WTC11 (cell line): ENCODE data around the gene MOB1B. TPM values are rescaled to one million over a fixed set of nuclear protein-coding genes. Genes with fewer than 3 reads are reported as not detected.

Source experiments
- ATAC-seq: fragments of 200-7000 bp; cut with Tn5 transposase; 2 replicates; pipeline ENCODE4 v1.10.0; 2021; ENCODE audit warnings: mild to moderate bottlenecking, moderate library complexity
- CTCF ChIA-PET: fragments of 300-600 bp; sonication (Branson Sonifier 250); formaldehyde crosslinking; loops from one replicate; lab custom pipeline; 2021; ENCODE audit warnings: antibody characterized with exemption; lab: Charles Lee
- POLR2A ChIA-PET: fragments of 350-600 bp; sonication (Branson Sonifier 250); formaldehyde crosslinking; loops from one replicate; lab custom pipeline; 2021; ENCODE audit warnings: antibody characterized with exemption; lab: Charles Lee
- DNase-seq: peaks from one replicate; pipeline ENCODE4 v3.0.0; 2021; ENCODE audit warnings: low spot score
- H3K27ac Mint-ChIP-seq: 2 replicates; pipeline ENCODE4 v1.8.0; 2021; ENCODE audit warnings: mixed read lengths
- H3K27me3 Mint-ChIP-seq: 2 replicates; pipeline ENCODE4 v1.8.0; 2021; ENCODE audit warnings: low read depth, mild to moderate bottlenecking, moderate library complexity, mixed read lengths
- H3K36me3 Mint-ChIP-seq: 2 replicates; pipeline ENCODE4 v1.8.0; 2021; ENCODE audit warnings: mixed read lengths
- H3K4me1 Mint-ChIP-seq: 2 replicates; pipeline ENCODE4 v1.8.0; 2022; ENCODE audit warnings: mixed read lengths
- H3K4me3 Mint-ChIP-seq: 2 replicates; pipeline ENCODE4 v1.8.0; 2021; ENCODE audit warnings: mild to moderate bottlenecking, moderate library complexity, mixed read lengths
- H3K9me3 Mint-ChIP-seq: 2 replicates; pipeline ENCODE4 v1.8.0; 2021; ENCODE audit warnings: mixed read lengths
- ELF4 ChIP-seq: sonication (generic); formaldehyde crosslinking; IDR thresholded peaks from 2 replicates; pipeline ENCODE4 v1.8.1; 2022; ENCODE audit warnings: low read depth, mild to moderate bottlenecking, moderate library complexity, missing genetic modification reagents
- EMX1 ChIP-seq: fragments of 250-450 bp; sonication (Bioruptor Pico); IDR thresholded peaks from 2 replicates; pipeline ENCODE4 v1.8.0; 2021; ENCODE audit warnings: mild to moderate bottlenecking
- ETV6 ChIP-seq: sonication (generic); formaldehyde crosslinking; IDR thresholded peaks from 2 replicates; pipeline ENCODE4 v1.8.1; 2022; ENCODE audit warnings: mild to moderate bottlenecking, missing genetic modification reagents
- GRHL2 ChIP-seq: fragments of 250-450 bp; sonication (Bioruptor Pico); IDR thresholded peaks from 2 replicates; pipeline ENCODE4 v1.8.0; 2022; ENCODE audit warnings: mild to moderate bottlenecking, moderate library complexity; ENCODE audit not compliant: insufficient replicate concordance, severe bottlenecking
- IRF2 ChIP-seq: sonication (generic); formaldehyde crosslinking; IDR thresholded peaks from 2 replicates; pipeline ENCODE4 v1.8.0; 2022; ENCODE audit warnings: low read depth, missing genetic modification reagents, borderline replicate concordance
- JAZF1 ChIP-seq: fragments of 250-450 bp; sonication (Bioruptor Pico); IDR thresholded peaks from 2 replicates; pipeline ENCODE4 v1.9.0; 2021; ENCODE audit warnings: moderate library complexity, mild to moderate bottlenecking, inconsistent platforms
- PRRX2 ChIP-seq: fragments of 250-450 bp; sonication (Bioruptor Pico); IDR thresholded peaks from 2 replicates; pipeline ENCODE4 v1.8.0; 2021; ENCODE audit warnings: mild to moderate bottlenecking
- RELA ChIP-seq: sonication (generic); formaldehyde crosslinking; IDR thresholded peaks from 2 replicates; pipeline ENCODE4 v1.8.1; 2022; ENCODE audit warnings: missing genetic modification reagents, mild to moderate bottlenecking, borderline replicate concordance
- TEAD1 ChIP-seq: sonication (generic); formaldehyde crosslinking; IDR thresholded peaks from 2 replicates; pipeline ENCODE4 v1.8.0; 2022; ENCODE audit warnings: mild to moderate bottlenecking, missing genetic modification reagents
- ZNF219 ChIP-seq: sonication (generic); formaldehyde crosslinking; IDR thresholded peaks from 2 replicates; pipeline ENCODE4 v1.8.0; 2023; ENCODE audit warnings: missing genetic modification reagents, mild to moderate bottlenecking, borderline replicate concordance
- ZNF317 ChIP-seq: sonication (generic); formaldehyde crosslinking; IDR thresholded peaks from 2 replicates; pipeline ENCODE4 v1.8.1; 2023; ENCODE audit warnings: low read depth, mild to moderate bottlenecking, moderate library complexity, missing genetic modification reagents, borderline replicate concordance
- total RNA-seq: library from RNA; stranded (reverse); gene quantifications from 3 replicates; pipeline ENCODE4 v1.2.3, GENCODE V29; 2021
- TF ChIP-seq, protein P1 (sequence below): sonication (generic); formaldehyde crosslinking; IDR thresholded peaks from 2 replicates; pipeline ENCODE4 v1.8.1; 2023; ENCODE audit warnings: mild to moderate bottlenecking, missing genetic modification reagents
- TF ChIP-seq, protein P2 (sequence below): sonication (generic); formaldehyde crosslinking; IDR thresholded peaks from 2 replicates; pipeline ENCODE4 v1.8.0; 2023; ENCODE audit warnings: missing genetic modification reagents, mild to moderate bottlenecking, borderline replicate concordance
- TF ChIP-seq, protein P3 (sequence below): fragments of 250-450 bp; sonication (Bioruptor Pico); IDR thresholded peaks from 2 replicates; pipeline ENCODE4 v1.9.0; 2021; ENCODE audit warnings: mild to moderate bottlenecking
- TF ChIP-seq, protein P4 (sequence below): sonication (generic); formaldehyde crosslinking; IDR thresholded peaks from 2 replicates; pipeline ENCODE4 v1.8.0; 2022; ENCODE audit warnings: mild to moderate bottlenecking, missing genetic modification reagents

MOB1B gene
- total RNA-seq, 1 experiment from 2014 or later, result 28.0 TPM

DNA sequence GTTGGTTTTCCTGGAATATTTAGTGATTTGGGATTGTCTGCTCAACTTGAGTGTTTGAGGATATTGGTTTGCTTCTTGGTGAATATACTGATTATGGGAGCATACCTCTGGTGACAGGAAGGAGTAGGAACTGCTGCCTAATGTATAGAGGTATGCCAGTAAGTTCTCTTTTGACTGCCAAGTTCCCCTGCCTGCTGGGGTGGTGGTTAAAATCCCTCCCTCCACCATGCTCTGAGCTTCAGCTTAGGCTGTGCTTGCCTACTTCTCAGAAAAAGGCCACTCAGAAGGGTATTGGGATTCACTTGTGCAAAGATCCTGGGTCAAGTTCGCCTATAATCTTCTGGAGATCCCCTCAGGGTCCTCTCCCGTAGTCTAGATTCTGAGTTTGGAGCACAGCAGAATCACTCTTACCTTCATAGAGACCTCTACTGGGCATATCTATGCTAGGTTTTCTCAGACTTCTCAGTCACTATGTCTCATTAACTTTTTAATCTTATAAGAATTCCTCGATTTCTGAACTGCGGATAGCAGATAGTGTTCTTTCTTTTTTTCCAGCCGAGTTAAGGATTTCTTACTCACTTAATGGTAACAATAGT is 46.6 kb downstream of the MOB1B start:
- DNase-seq (no peak), ATAC-seq (peak; percentile 59)
- no peaks in the 10 kb centered on the region; the same call in 1 of the 2 replicates for H3K27me3 Mint-ChIP-seq
- CTCF ChIA-PET, result no interaction called here
- H3K36me3 Mint-ChIP-seq, result no peaks in the 10 kb centered on the region
- H3K4me3 Mint-ChIP-seq, result no peak overlapping the region
- POLR2A ChIA-PET, result no interaction called here
- peaks cover 48% of the 10 kb centered on the region for H3K4me1 Mint-ChIP-seq
- H3K9me3 Mint-ChIP-seq, result no peaks in the 10 kb centered on the region
- H3K27ac Mint-ChIP-seq, result no peak overlapping the region
- TF ChIP-seq, protein P1, sequence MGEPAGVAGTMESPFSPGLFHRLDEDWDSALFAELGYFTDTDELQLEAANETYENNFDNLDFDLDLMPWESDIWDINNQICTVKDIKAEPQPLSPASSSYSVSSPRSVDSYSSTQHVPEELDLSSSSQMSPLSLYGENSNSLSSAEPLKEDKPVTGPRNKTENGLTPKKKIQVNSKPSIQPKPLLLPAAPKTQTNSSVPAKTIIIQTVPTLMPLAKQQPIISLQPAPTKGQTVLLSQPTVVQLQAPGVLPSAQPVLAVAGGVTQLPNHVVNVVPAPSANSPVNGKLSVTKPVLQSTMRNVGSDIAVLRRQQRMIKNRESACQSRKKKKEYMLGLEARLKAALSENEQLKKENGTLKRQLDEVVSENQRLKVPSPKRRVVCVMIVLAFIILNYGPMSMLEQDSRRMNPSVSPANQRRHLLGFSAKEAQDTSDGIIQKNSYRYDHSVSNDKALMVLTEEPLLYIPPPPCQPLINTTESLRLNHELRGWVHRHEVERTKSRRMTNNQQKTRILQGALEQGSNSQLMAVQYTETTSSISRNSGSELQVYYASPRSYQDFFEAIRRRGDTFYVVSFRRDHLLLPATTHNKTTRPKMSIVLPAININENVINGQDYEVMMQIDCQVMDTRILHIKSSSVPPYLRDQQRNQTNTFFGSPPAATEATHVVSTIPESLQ (CRISPR knock-in tag), result no peak
- no peak for TF ChIP-seq ZNF219 (CRISPR knock-in tag)
- TF ChIP-seq TEAD1 (CRISPR knock-in tag), result no peak
- no peak for TF ChIP-seq ZNF317 (CRISPR knock-in tag)
- TF ChIP-seq ELF4 (CRISPR knock-in tag), result no peak
- no peak for TF ChIP-seq IRF2 (CRISPR knock-in tag)
- TF ChIP-seq, all 79 proteins: peak for 0

DNA sequence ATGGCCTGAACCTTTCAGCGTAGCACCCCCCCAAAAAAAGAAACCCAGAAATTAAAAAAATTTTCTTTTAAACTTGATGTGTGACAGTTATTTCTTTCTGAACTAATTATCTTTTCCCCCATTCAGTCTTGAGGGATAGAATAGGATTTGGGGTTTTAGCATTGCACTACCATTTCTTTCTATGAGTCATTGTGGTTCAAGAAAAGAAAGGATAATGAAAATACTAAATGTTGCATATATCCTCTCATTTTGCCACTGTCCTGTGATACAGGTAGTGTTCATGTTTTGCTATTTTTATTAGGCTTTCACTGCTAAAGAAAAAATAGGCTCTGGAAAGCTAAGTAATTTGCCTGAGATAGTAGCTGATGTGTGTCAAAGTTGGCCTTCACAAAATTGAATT is 51.9 kb downstream of the MOB1B start:
- ChIA-PET POLR2A (no interaction called here), CTCF (interaction anchor here (1.9 kb wide), 1 partner anchor 56 kb away, joined by 4 read pairs; no protein-coding TSS in a partner anchor)
- ATAC-seq (no peak), DNase-seq (no peak)
- Mint-ChIP-seq H3K27ac (no peak overlapping the region), H3K4me1 (peaks cover 26% of the 10 kb centered on the region), H3K9me3 (no peaks in the 10 kb centered on the region), H3K27me3 (no peaks in the 10 kb centered on the region; the same call in 1 of the 2 replicates), H3K4me3 (no peak overlapping the region), H3K36me3 (no peaks in the 10 kb centered on the region)
- TF ChIP-seq, protein P2, sequence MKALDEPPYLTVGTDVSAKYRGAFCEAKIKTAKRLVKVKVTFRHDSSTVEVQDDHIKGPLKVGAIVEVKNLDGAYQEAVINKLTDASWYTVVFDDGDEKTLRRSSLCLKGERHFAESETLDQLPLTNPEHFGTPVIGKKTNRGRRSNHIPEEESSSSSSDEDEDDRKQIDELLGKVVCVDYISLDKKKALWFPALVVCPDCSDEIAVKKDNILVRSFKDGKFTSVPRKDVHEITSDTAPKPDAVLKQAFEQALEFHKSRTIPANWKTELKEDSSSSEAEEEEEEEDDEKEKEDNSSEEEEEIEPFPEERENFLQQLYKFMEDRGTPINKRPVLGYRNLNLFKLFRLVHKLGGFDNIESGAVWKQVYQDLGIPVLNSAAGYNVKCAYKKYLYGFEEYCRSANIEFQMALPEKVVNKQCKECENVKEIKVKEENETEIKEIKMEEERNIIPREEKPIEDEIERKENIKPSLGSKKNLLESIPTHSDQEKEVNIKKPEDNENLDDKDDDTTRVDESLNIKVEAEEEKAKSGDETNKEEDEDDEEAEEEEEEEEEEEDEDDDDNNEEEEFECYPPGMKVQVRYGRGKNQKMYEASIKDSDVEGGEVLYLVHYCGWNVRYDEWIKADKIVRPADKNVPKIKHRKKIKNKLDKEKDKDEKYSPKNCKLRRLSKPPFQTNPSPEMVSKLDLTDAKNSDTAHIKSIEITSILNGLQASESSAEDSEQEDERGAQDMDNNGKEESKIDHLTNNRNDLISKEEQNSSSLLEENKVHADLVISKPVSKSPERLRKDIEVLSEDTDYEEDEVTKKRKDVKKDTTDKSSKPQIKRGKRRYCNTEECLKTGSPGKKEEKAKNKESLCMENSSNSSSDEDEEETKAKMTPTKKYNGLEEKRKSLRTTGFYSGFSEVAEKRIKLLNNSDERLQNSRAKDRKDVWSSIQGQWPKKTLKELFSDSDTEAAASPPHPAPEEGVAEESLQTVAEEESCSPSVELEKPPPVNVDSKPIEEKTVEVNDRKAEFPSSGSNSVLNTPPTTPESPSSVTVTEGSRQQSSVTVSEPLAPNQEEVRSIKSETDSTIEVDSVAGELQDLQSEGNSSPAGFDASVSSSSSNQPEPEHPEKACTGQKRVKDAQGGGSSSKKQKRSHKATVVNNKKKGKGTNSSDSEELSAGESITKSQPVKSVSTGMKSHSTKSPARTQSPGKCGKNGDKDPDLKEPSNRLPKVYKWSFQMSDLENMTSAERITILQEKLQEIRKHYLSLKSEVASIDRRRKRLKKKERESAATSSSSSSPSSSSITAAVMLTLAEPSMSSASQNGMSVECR (CRISPR knock-in tag), result no peak
- no peak for TF ChIP-seq ETV6 (CRISPR knock-in tag)
- TF ChIP-seq PRRX2 (CRISPR knock-in tag), result no peak

DNA sequence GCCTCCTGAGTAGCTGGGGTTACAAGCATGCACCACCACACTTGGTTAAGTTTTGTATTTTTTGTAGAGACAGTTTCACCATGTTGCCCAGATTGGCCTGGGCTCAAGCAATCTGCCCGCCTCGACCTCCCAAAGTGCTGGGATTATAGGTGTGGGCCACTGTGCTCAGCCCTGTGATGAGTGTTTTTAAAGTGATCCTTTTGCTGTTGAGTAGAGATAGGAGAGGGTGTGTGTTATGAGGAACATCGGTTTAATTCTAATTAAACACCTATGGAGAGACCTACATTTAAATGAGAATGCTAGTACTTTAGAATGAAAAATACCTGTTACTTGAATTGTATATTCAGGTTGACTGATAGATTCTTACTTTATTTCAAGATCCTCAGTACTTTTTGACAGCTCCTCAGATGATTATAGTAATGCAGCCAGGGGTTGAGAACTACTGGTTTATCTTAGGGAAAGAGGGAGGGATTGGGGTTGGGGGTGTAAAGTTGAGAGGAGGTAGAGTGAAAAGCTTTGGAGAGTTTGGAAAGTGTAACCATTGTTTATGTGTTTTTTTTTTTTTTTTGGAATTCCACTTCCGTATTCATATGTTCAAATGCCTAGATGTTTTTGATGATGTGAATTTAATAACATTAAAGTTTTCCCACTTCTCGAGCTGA is 54.5 kb downstream of the MOB1B start:
- POLR2A ChIA-PET, result no interaction called here
- CTCF ChIA-PET, result interaction anchor here (0.7 to 1.4 kb wide), 2 partner anchors 16 to 355 kb away, joined by 3 to 6 read pairs; no protein-coding TSS in a partner anchor
- peaks cover 16% of the 10 kb centered on the region for H3K4me1 Mint-ChIP-seq
- H3K9me3 Mint-ChIP-seq, result no peaks in the 10 kb centered on the region
- peaks cover 3% of the 10 kb centered on the region for H3K36me3 Mint-ChIP-seq
- DNase-seq (no peak), ATAC-seq (peak; percentile 69)
- no peaks in the 10 kb centered on the region for H3K27me3 Mint-ChIP-seq
- H3K4me3 Mint-ChIP-seq, result peak overlapping the region; percentile 8
- H3K27ac Mint-ChIP-seq, result peak overlapping the region; percentile 84
- TF ChIP-seq ELF4 (CRISPR knock-in tag), result no peak
- no peak for TF ChIP-seq GRHL2 (CRISPR knock-in tag)
- no peak for TF ChIP-seq EMX1 (CRISPR knock-in tag)
- TF ChIP-seq JAZF1, result no peak
- TF ChIP-seq, protein P3, sequence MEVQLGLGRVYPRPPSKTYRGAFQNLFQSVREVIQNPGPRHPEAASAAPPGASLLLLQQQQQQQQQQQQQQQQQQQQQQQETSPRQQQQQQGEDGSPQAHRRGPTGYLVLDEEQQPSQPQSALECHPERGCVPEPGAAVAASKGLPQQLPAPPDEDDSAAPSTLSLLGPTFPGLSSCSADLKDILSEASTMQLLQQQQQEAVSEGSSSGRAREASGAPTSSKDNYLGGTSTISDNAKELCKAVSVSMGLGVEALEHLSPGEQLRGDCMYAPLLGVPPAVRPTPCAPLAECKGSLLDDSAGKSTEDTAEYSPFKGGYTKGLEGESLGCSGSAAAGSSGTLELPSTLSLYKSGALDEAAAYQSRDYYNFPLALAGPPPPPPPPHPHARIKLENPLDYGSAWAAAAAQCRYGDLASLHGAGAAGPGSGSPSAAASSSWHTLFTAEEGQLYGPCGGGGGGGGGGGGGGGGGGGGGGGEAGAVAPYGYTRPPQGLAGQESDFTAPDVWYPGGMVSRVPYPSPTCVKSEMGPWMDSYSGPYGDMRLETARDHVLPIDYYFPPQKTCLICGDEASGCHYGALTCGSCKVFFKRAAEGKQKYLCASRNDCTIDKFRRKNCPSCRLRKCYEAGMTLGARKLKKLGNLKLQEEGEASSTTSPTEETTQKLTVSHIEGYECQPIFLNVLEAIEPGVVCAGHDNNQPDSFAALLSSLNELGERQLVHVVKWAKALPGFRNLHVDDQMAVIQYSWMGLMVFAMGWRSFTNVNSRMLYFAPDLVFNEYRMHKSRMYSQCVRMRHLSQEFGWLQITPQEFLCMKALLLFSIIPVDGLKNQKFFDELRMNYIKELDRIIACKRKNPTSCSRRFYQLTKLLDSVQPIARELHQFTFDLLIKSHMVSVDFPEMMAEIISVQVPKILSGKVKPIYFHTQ (CRISPR knock-in tag), result no peak
- TF ChIP-seq, protein P4, sequence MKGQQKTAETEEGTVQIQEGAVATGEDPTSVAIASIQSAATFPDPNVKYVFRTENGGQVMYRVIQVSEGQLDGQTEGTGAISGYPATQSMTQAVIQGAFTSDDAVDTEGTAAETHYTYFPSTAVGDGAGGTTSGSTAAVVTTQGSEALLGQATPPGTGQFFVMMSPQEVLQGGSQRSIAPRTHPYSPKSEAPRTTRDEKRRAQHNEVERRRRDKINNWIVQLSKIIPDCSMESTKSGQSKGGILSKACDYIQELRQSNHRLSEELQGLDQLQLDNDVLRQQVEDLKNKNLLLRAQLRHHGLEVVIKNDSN (CRISPR knock-in tag), result no peak
- no peak for TF ChIP-seq RELA
